ENCODE measurements around the gene PRR18. TPM values are rescaled to one million over a fixed set of nuclear protein-coding genes. Genes with fewer than 3 reads are reported as not detected.

Gene PRR18
- total RNA-seq, 4 donors from 2014 or later, result 0.21 to 0.60 (median 0.44) TPM; not detected in 1

- no peak for DNase-seq (ENCODE audit: low spot score in 2 of 2)
- Histone ChIP-seq H3K36me3 (no peaks in the 10 kb centered on the region), H3K27me3 (no peaks in the 10 kb centered on the region), H3K4me3 (no peak overlapping the region), H3K9me3 (peaks cover 0 to under 1% (median 0%) of the 10 kb centered on the region in 4 donors), H3K27ac (no peak overlapping the region), H3K4me1 (peaks cover 0 to 34% (median 23%) of the 10 kb centered on the region in 4 donors)
- WGBS, 2 donors, result 87 to 89% methylated on average over 8 of the region's 8 CpGs
- TF ChIP-seq EP300 (IDR thresholded peaks at IDR 0.05), result no peak
These were observed 36.0 kb upstream of the PRR18 start for GRCh38 chr6:166344240-166344639.

GRCh38 chr6:166343150-166343487 lies 34.9 kb upstream of the PRR18 start:
- TF ChIP-seq CTCF (IDR thresholded peaks at IDR 0.05) (no peak), EP300 (IDR thresholded peaks at IDR 0.05) (no peak), POLR2A (IDR thresholded peaks at IDR 0.05) (no peak)
- WGBS, 2 donors, result 18 to 20% methylated on average over 3 of the region's 3 CpGs
- H3K9me3 ChIP-seq, result no peaks in the 10 kb centered on the region
- peaks cover 0 to 6% (median 0%) of the 10 kb centered on the region in 3 donors for H3K36me3 ChIP-seq
- H3K4me3 ChIP-seq, result peak overlapping the region; percentile 76 to 99 (median 84)
- DNase-seq (ENCODE audit: low spot score in 2 of 2), result no peak
- H3K4me1 ChIP-seq, result peaks cover 0 to 44% (median 23%) of the 10 kb centered on the region in 4 donors
- no peaks in the 10 kb centered on the region for H3K27me3 ChIP-seq
- H3K27ac ChIP-seq, result peak overlapping the region; percentile 90 to 98 (median 94)

- peaks cover 0 to 12% (median 0%) of the 10 kb centered on the region in 3 donors for H3K36me3 ChIP-seq
- H3K9me3 ChIP-seq, result no peaks in the 10 kb centered on the region
- H3K27ac ChIP-seq, result peak within 1 kb of the TSS; percentile 90 to 98 (median 94)
- H3K4me1 ChIP-seq, result peaks cover 0 to 47% (median 23%) of the 10 kb centered on the region in 4 donors
- WGBS, 2 donors, result 0% methylated on average over 34 to 44 of the region's 73 CpGs
- H3K4me3 ChIP-seq, result peak within 1 kb of the TSS; percentile 76 to 99 (median 84)
- no peaks in the 10 kb centered on the region for H3K27me3 ChIP-seq
- DNase-seq (ENCODE audit: low spot score in 2 of 2), result peak; percentile 67 to 78
- TF ChIP-seq EP300 (IDR thresholded peaks at IDR 0.05) (peak; percentile 88 to 96), POLR2A (IDR thresholded peaks at IDR 0.05) (peak; percentile 86 to 91), CTCF (IDR thresholded peaks at IDR 0.05) (peak in 1 of 5 experiments; percentile 23)
These were observed 34.4 kb upstream of the PRR18 start, which contains the start of gene SFT2D1 for GRCh38 chr6:166342349-166343149. Gene SFT2D1 (minus strand): TSS chr6:166342545. CDS start chr6:166342481, 64 bp downstream.

GRCh38 chr6:166341977-166342348 lies 33.8 kb upstream of the PRR18 start:
- DNase-seq (ENCODE audit: low spot score in 2 of 2), result no peak
- H3K4me1 ChIP-seq, result peaks cover 0 to 50% (median 23%) of the 10 kb centered on the region in 4 donors
- no peaks in the 10 kb centered on the region for H3K27me3 ChIP-seq
- H3K4me3 ChIP-seq, result peak overlapping the region; percentile 76 to 99 (median 84)
- TF ChIP-seq CTCF (IDR thresholded peaks at IDR 0.05) (no peak), EP300 (IDR thresholded peaks at IDR 0.05) (no peak), POLR2A (IDR thresholded peaks at IDR 0.05) (no peak)
- 0 to 1% methylated on average over 10 to 16 of the region's 16 CpGs for WGBS, 2 donors
- peak overlapping the region; percentile 90 to 98 (median 94) for H3K27ac ChIP-seq
- no peaks in the 10 kb centered on the region for H3K9me3 ChIP-seq
- H3K36me3 ChIP-seq, result peaks cover 0 to 18% (median 0%) of the 10 kb centered on the region in 3 donors

GRCh38 chr6:166341464-166341863 lies 33.3 kb upstream of the PRR18 start:
- Histone ChIP-seq H3K9me3 (no peaks in the 10 kb centered on the region), H3K27ac (peak overlapping the region in 2 of 4 donors; percentile 94 to 98), H3K36me3 (peaks cover 0 to 23% (median 0%) of the 10 kb centered on the region in 3 donors), H3K4me1 (peaks cover 0 to 55% (median 23%) of the 10 kb centered on the region in 4 donors), H3K4me3 (peak overlapping the region; percentile 76 to 99 (median 84)), H3K27me3 (no peaks in the 10 kb centered on the region)
- DNase-seq (ENCODE audit: low spot score in 2 of 2), result no peak
- TF ChIP-seq EP300 (IDR thresholded peaks at IDR 0.05) (no peak), CTCF (IDR thresholded peaks at IDR 0.05) (no peak), POLR2A (IDR thresholded peaks at IDR 0.05) (no peak)
- WGBS, 2 donors, result 24 to 28% methylated on average over 7 of the region's 7 CpGs
